ENCODE measurements around the gene MARCHF6. TPM values are rescaled to one million over a fixed set of nuclear protein-coding genes. Genes with fewer than 3 reads are reported as not detected.

MARCHF6 gene
- total RNA-seq, 2 donors from 2014 or later = 149 to 150 TPM

- 89 to 95% methylated on average over 3 to 6 of the region's 6 CpGs for WGBS, 2 experiments (ENCODE audit: insufficient coverage in 1 of 2, insufficient read length in 1 of 2)
- Histone ChIP-seq H3K36me3 (ENCODE audit: control insufficient read depth, insufficient read depth, low read length) (no peaks in the 10 kb centered on the region), H3K9ac (ENCODE audit: extremely low read depth, low read length, poor library complexity, severe bottlenecking) (no peak overlapping the region), H3K4me3 (ENCODE audit: low read length) (no peak overlapping the region), H3K27ac (ENCODE audit: low read depth, low read length) (no peak overlapping the region), H3K27me3 (ENCODE audit: control insufficient read depth, insufficient read depth, low read length, poor library complexity, severe bottlenecking) (no peaks in the 10 kb centered on the region), H3K4me1 (ENCODE audit: control insufficient read depth, insufficient read depth, low read length) (no peaks in the 10 kb centered on the region), H3K9me3 (ENCODE audit: control insufficient read depth, low read length) (no peaks in the 10 kb centered on the region)
- DNase-seq = no peak
- peaks cover 4% of the 10 kb centered on the region for H3K27me3 Mint-ChIP-seq (ENCODE audit: insufficient read depth)
- H3K9me3 Mint-ChIP-seq = no peaks in the 10 kb centered on the region
- no peak for TF ChIP-seq CTCF (conservative IDR thresholded peaks at IDR 0.05)
- no peak overlapping the region for H3K4me3 Mint-ChIP-seq
- H3K27ac Mint-ChIP-seq = no peak overlapping the region
- H3K4me1 Mint-ChIP-seq = no peaks in the 10 kb centered on the region
- no peaks in the 10 kb centered on the region for H3K36me3 Mint-ChIP-seq (ENCODE audit: low read depth)
Observed at GRCh38 chr5:10317825-10318682, 35.4 kb upstream of the MARCHF6 start.

GRCh38 chr5:10319202-10319851 lies 34.2 kb upstream of the MARCHF6 start:
- H3K36me3 ChIP-seq (ENCODE audit: control insufficient read depth, insufficient read depth, low read length) = no peaks in the 10 kb centered on the region
- Mint-ChIP-seq H3K27ac (no peak overlapping the region), H3K4me1 (peaks cover 9% of the 10 kb centered on the region), H3K27me3 (ENCODE audit: insufficient read depth) (peaks cover 4% of the 10 kb centered on the region), H3K9me3 (no peaks in the 10 kb centered on the region), H3K36me3 (ENCODE audit: low read depth) (no peaks in the 10 kb centered on the region), H3K4me3 (no peak overlapping the region)
- no peak overlapping the region for H3K27ac ChIP-seq (ENCODE audit: low read depth, low read length)
- WGBS, 2 experiments (ENCODE audit: insufficient coverage in 1 of 2, insufficient read length in 1 of 2) = 91% methylated on average over 8 to 11 of the region's 11 CpGs
- DNase-seq = no peak
- H3K27me3 ChIP-seq (ENCODE audit: control insufficient read depth, insufficient read depth, low read length, poor library complexity, severe bottlenecking) = no peaks in the 10 kb centered on the region
- H3K4me3 ChIP-seq (ENCODE audit: low read length) = no peak overlapping the region
- no peaks in the 10 kb centered on the region for H3K9me3 ChIP-seq (ENCODE audit: control insufficient read depth, low read length)
- TF ChIP-seq CTCF (conservative IDR thresholded peaks at IDR 0.05) = no peak
- no peaks in the 10 kb centered on the region for H3K4me1 ChIP-seq (ENCODE audit: control insufficient read depth, insufficient read depth, low read length)
- H3K9ac ChIP-seq (ENCODE audit: extremely low read depth, low read length, poor library complexity, severe bottlenecking) = no peak overlapping the region

- no peak overlapping the region for H3K4me3 ChIP-seq (ENCODE audit: low read length)
- no peak overlapping the region for H3K27ac Mint-ChIP-seq
- H3K27me3 Mint-ChIP-seq (ENCODE audit: insufficient read depth) = no peaks in the 10 kb centered on the region
- 61 to 64% methylated on average over 3 of the region's 3 CpGs for WGBS, 2 experiments (ENCODE audit: insufficient coverage in 1 of 2, insufficient read length in 1 of 2)
- no peak overlapping the region for H3K4me3 Mint-ChIP-seq
- H3K4me1 Mint-ChIP-seq = peaks cover 17% of the 10 kb centered on the region
- H3K9me3 ChIP-seq (ENCODE audit: control insufficient read depth, low read length) = no peaks in the 10 kb centered on the region
- no peaks in the 10 kb centered on the region for H3K27me3 ChIP-seq (ENCODE audit: control insufficient read depth, insufficient read depth, low read length, poor library complexity, severe bottlenecking)
- no peak for TF ChIP-seq CTCF (conservative IDR thresholded peaks at IDR 0.05)
- no peak overlapping the region for H3K27ac ChIP-seq (ENCODE audit: low read depth, low read length)
- no peaks in the 10 kb centered on the region for H3K36me3 Mint-ChIP-seq (ENCODE audit: low read depth)
- no peak overlapping the region for H3K9ac ChIP-seq (ENCODE audit: extremely low read depth, low read length, poor library complexity, severe bottlenecking)
- H3K4me1 ChIP-seq (ENCODE audit: control insufficient read depth, insufficient read depth, low read length) = no peaks in the 10 kb centered on the region
- no peaks in the 10 kb centered on the region for H3K36me3 ChIP-seq (ENCODE audit: control insufficient read depth, insufficient read depth, low read length)
- no peaks in the 10 kb centered on the region for H3K9me3 Mint-ChIP-seq
- DNase-seq = no peak
Observed at GRCh38 chr5:10320793-10321192, 32.7 kb upstream of the MARCHF6 start.

Measured in endodermal cell (in vitro differentiated cells).